Measurements from ENCODE around the gene CIC. TPM values are rescaled to one million over a fixed set of nuclear protein-coding genes. Genes with fewer than 3 reads are reported as not detected.

CIC gene
- total and polyA plus RNA-seq, 10 of the 15 experiments (the other 5 are each of a cell fraction or from before 2014, with no cell fraction given), result 0.18 to 50.6 (median 7.1) TPM

DNA sequence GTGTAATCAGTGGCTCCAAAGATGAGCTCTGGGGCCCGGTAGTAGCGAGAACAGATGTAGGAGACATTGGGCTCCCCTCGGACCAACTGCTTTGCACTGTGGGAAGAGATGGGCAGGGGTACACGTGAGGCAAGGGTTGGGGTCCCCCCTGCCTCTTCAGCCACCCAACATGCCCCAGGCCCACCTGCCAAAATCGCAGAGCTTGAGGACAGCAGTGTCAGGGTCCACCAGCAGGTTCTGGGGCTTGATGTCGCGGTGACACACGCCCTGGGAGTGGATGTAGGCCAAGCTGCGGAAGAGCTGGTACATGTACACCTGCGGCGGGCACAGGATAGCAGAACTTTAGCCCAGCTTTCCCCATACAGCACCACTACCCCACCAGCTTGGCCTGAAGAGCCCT is 34.7 kb upstream of the CIC start:
- ChIA-PET SMC1A (ENCODE audit: uncharacterized antibody, unreplicated experiment) (no interaction called here), CTCF (interaction anchor here (0.9 to 1.5 kb wide), 2 partner anchors 12 to 45 kb away, joined by 4 to 6 read pairs; no protein-coding TSS in a partner anchor), POLR2A (interaction anchor here (0.5 to 1.3 kb wide), 3 partner anchors 14 to 23 kb away, joined by 3 read pairs; partner anchors contain the start of gene ZNF526), RAD21 (ENCODE audit: unreplicated experiment) (interaction anchor here (2.3 kb wide), 1 partner anchor 9 kb away, joined by 5 read pairs; no protein-coding TSS in a partner anchor)
- FAIRE-seq (no peak), ATAC-seq (no peak), DNase-seq (ENCODE audit: low read depth, low spot score) (no peak)
- H2AFZ ChIP-seq (ENCODE audit: control insufficient read depth, low read depth, low read length), result no peak overlapping the region
- intact Hi-C loops (cut with micrococcal nuclease; ENCODE audit: unreplicated experiment), result no loop called here
- TF ChIP-seq TCF7 (IDR thresholded peaks at IDR 0.05; ENCODE audit: borderline replicate concordance) (no peak), KAT2A (conservative IDR thresholded peaks at IDR 0.05; ENCODE audit: control insufficient read depth, low read depth, low read length) (no peak), TAF1 (IDR thresholded peaks at IDR 0.05; ENCODE audit: borderline replicate concordance, low read depth, low read length) (no peak), WRNIP1 (IDR thresholded peaks at IDR 0.05; ENCODE audit: borderline replicate concordance, low read depth, low read length) (no peak)
- 98% methylated on average over 11 of the region's 11 CpGs for WGBS (ENCODE audit: insufficient coverage, insufficient replicate concordance, low lambda C conversion rate, missing lambda C conversion rate)
- H3K4me1 ChIP-seq (ENCODE audit: control insufficient read depth, insufficient read depth, low read length), result no peaks in the 10 kb centered on the region
- H3K4me3 ChIP-seq, result no peak overlapping the region
- H3K9me3 ChIP-seq (replicated peaks; ENCODE audit: control insufficient read depth, insufficient read depth, low read length), result no peaks in the 10 kb centered on the region
- no peak overlapping the region for H3K4me2 ChIP-seq (ENCODE audit: control insufficient read depth, insufficient read depth)
- no peaks in the 10 kb centered on the region for H3K27me3 ChIP-seq (replicated peaks in 1 of 2; ENCODE audit: control insufficient read depth in 2 of 2, insufficient read depth in 2 of 2, low read length in 1 of 2)
- in situ Hi-C loops (cut with MboI), result no loop called here
- no peak overlapping the region for H3K9ac ChIP-seq (ENCODE audit: control insufficient read depth, insufficient read depth, low read length)
- peaks cover 7% of the 10 kb centered on the region for H3K79me2 ChIP-seq (ENCODE audit: control insufficient read depth, insufficient read depth, low read length)
- no peaks in the 10 kb centered on the region for H4K20me1 ChIP-seq (ENCODE audit: control insufficient read depth, insufficient read depth)
- peaks cover 30 to 34% of the 10 kb centered on the region in 2 experiments; a peak in 3 of 4 replicates for H3K36me3 ChIP-seq (ENCODE audit: control insufficient read depth in 2 of 2, insufficient read depth in 2 of 2, low read length in 1 of 2)
- no peak overlapping the region for H3K27ac ChIP-seq (ENCODE audit: control insufficient read depth, insufficient read depth)
- BruUV-seq (replicated peaks), result no TSS peak

DNA sequence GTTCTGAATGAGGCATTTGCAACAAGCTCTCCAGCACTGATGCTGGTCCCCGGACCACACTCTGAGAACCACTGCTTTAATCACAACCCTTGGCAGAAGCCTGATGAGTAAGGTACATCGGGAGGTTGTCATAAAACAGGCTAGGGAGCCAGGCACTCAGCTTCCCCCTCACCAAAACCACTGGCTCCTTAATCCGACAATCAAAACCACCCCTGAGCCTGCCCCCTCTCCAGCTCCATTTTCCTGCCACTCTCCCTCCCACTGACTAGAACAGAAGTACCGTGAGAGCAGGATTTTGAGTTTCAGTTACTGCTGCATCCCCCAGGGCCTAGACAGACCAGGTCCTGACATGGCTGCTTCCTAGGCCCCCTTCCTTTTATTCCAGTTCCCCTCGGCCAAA is 33.9 kb upstream of the CIC start:
- Histone ChIP-seq H3K9ac (ENCODE audit: control insufficient read depth, insufficient read depth, low read length) (no peak overlapping the region), H3K27me3 (replicated peaks in 1 of 2; ENCODE audit: control insufficient read depth in 2 of 2, insufficient read depth in 2 of 2, low read length in 1 of 2) (no peaks in the 10 kb centered on the region), H3K4me2 (ENCODE audit: control insufficient read depth, insufficient read depth) (no peak overlapping the region), H3K4me3 (no peak overlapping the region), H3K9me3 (replicated peaks; ENCODE audit: control insufficient read depth, insufficient read depth, low read length) (no peaks in the 10 kb centered on the region), H3K27ac (ENCODE audit: control insufficient read depth, insufficient read depth) (no peak overlapping the region), H3K79me2 (ENCODE audit: control insufficient read depth, insufficient read depth, low read length) (peaks cover 13% of the 10 kb centered on the region), H4K20me1 (ENCODE audit: control insufficient read depth, insufficient read depth) (no peaks in the 10 kb centered on the region), H3K36me3 (ENCODE audit: control insufficient read depth in 2 of 2, insufficient read depth in 2 of 2, low read length in 1 of 2) (peaks cover 30% of the 10 kb centered on the region in 2 experiments; a peak in 3 of 4 replicates), H3K4me1 (ENCODE audit: control insufficient read depth, insufficient read depth, low read length) (no peaks in the 10 kb centered on the region), H2AFZ (ENCODE audit: control insufficient read depth, low read depth, low read length) (no peak overlapping the region)
- ChIA-PET CTCF (interaction anchor here (0.7 to 0.9 kb wide), 2 partner anchors 44 to 102 kb away, joined by 3 to 4 read pairs; partner anchors contain the start of gene POU2F2), SMC1A (ENCODE audit: uncharacterized antibody, unreplicated experiment) (no interaction called here), POLR2A (interaction anchor here (1.3 kb wide), 1 partner anchor 19 kb away, joined by 3 read pairs; no protein-coding TSS in a partner anchor), RAD21 (ENCODE audit: unreplicated experiment) (no interaction called here)
- in situ Hi-C loops (cut with MboI) (no loop called here), intact Hi-C loops (cut with micrococcal nuclease; ENCODE audit: unreplicated experiment) (no loop called here)
- no TSS peak for BruUV-seq (replicated peaks)
- no peak for ATAC-seq
- FAIRE-seq, result no peak
- 88% methylated on average over 5 of the region's 5 CpGs for WGBS (ENCODE audit: insufficient coverage, insufficient replicate concordance, low lambda C conversion rate, missing lambda C conversion rate)
- DNase-seq (ENCODE audit: low read depth, low spot score), result no peak
- TF ChIP-seq ESRRA (IDR thresholded peaks at IDR 0.05; ENCODE audit: low read length) (no peak), HDAC2 (IDR thresholded peaks at IDR 0.05) (no peak), SUPT20H (IDR thresholded peaks at IDR 0.05; ENCODE audit: borderline replicate concordance, control insufficient read depth, low read depth, low read length) (no peak), EZH2 (IDR thresholded peaks at IDR 0.05; ENCODE audit: borderline replicate concordance, control insufficient read depth, low read depth, low read length) (no peak), RCOR1 (conservative IDR thresholded peaks at IDR 0.05; ENCODE audit: low read depth, low read length) (no peak), NRF1 (conservative IDR thresholded peaks at IDR 0.05; ENCODE audit: low read depth, low read length) (no peak), CBX5 (IDR thresholded peaks at IDR 0.05; ENCODE audit: low read depth) (no peak), CHD1 (IDR thresholded peaks at IDR 0.05; ENCODE audit: low read depth, low read length) (no peak), TBL1XR1 (IDR thresholded peaks at IDR 0.05; ENCODE audit: low read depth, low read length) (no peak)
- TF ChIP-seq, protein P1, sequence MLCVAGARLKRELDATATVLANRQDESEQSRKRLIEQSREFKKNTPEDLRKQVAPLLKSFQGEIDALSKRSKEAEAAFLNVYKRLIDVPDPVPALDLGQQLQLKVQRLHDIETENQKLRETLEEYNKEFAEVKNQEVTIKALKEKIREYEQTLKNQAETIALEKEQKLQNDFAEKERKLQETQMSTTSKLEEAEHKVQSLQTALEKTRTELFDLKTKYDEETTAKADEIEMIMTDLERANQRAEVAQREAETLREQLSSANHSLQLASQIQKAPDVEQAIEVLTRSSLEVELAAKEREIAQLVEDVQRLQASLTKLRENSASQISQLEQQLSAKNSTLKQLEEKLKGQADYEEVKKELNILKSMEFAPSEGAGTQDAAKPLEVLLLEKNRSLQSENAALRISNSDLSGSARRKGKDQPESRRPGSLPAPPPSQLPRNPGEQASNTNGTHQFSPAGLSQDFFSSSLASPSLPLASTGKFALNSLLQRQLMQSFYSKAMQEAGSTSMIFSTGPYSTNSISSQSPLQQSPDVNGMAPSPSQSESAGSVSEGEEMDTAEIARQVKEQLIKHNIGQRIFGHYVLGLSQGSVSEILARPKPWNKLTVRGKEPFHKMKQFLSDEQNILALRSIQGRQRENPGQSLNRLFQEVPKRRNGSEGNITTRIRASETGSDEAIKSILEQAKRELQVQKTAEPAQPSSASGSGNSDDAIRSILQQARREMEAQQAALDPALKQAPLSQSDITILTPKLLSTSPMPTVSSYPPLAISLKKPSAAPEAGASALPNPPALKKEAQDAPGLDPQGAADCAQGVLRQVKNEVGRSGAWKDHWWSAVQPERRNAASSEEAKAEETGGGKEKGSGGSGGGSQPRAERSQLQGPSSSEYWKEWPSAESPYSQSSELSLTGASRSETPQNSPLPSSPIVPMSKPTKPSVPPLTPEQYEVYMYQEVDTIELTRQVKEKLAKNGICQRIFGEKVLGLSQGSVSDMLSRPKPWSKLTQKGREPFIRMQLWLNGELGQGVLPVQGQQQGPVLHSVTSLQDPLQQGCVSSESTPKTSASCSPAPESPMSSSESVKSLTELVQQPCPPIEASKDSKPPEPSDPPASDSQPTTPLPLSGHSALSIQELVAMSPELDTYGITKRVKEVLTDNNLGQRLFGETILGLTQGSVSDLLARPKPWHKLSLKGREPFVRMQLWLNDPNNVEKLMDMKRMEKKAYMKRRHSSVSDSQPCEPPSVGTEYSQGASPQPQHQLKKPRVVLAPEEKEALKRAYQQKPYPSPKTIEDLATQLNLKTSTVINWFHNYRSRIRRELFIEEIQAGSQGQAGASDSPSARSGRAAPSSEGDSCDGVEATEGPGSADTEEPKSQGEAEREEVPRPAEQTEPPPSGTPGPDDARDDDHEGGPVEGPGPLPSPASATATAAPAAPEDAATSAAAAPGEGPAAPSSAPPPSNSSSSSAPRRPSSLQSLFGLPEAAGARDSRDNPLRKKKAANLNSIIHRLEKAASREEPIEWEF (IDR thresholded peaks at IDR 0.05; ENCODE audit: insufficient replicate concordance, low read depth, low read length), result no peak

Data from GM12878 (cell line).